ENCODE results near the gene IFT122.

DNA sequence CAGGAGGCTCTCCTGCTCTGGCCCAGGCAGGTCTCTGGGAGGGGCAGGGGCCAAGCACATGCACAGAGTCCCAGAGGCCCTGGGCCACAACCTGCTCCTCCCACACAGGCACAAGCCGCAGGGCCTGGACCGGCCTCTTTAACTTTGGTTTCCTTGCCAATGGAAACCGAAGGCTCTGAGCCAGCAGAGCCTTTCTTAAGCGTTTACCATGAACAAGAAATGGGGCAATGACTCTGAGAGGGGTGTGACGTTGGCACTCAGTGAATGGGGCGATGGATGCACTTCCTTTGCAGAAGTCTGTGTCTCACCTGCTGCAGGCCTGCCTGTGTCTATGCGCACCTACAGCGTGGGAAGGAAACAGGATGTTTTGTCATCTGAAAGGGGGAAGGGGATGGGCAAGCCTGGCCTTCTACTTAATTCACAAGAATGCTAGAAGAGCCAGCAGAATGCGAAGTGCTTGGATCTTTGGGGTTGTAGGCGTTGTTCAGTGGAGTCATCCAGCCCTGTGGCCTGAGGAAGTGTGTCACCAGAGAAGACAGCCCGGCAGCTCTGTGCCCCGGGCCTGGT is 41.8 kb downstream of the IFT122 start:
- TF ChIP-seq, protein P1, sequence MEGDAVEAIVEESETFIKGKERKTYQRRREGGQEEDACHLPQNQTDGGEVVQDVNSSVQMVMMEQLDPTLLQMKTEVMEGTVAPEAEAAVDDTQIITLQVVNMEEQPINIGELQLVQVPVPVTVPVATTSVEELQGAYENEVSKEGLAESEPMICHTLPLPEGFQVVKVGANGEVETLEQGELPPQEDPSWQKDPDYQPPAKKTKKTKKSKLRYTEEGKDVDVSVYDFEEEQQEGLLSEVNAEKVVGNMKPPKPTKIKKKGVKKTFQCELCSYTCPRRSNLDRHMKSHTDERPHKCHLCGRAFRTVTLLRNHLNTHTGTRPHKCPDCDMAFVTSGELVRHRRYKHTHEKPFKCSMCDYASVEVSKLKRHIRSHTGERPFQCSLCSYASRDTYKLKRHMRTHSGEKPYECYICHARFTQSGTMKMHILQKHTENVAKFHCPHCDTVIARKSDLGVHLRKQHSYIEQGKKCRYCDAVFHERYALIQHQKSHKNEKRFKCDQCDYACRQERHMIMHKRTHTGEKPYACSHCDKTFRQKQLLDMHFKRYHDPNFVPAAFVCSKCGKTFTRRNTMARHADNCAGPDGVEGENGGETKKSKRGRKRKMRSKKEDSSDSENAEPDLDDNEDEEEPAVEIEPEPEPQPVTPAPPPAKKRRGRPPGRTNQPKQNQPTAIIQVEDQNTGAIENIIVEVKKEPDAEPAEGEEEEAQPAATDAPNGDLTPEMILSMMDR (conservative IDR thresholded peaks at IDR 0.05; ENCODE audit: low read length): no peak
- no peak for TF ChIP-seq EZH2phosphoT487 (IDR thresholded peaks at IDR 0.05; ENCODE audit: borderline replicate concordance, low read depth, low read length)
